Measurements from ENCODE around the gene USP6. TPM values are rescaled to one million over a fixed set of nuclear protein-coding genes. Genes with fewer than 3 reads are reported as not detected.
"Not testable (repeated sequence)": the region's sequence is repeated elsewhere in the genome, so short reads cannot be mapped to it uniquely, and the experiment has no call there.

Gene USP6
- total RNA-seq, 2 donors from 2014 or later, result 0.08 to 0.12 TPM

- intact Hi-C loops (cut with DNase I, micrococcal nuclease); DNase-seq; ATAC-seq: not testable (repeated sequence)
Measured at GRCh38 chr17:5175027-5175426, 59.2 kb downstream of the USP6 start.

- ATAC-seq (no peak), DNase-seq (no peak)
- intact Hi-C loops (cut with DNase I, micrococcal nuclease), result no loop called here
Measured at GRCh38 chr17:5179003-5179402, 63.2 kb downstream of the USP6 start.

GRCh38 chr17:5181509-5182305 lies 65.9 kb downstream of the USP6 start:
- DNase-seq, result no peak
- no peak for ATAC-seq
- intact Hi-C loops (cut with DNase I, micrococcal nuclease), result no loop called here

GRCh38 chr17:5182597-5183409 lies 67.0 kb downstream of the USP6 start:
- no peak for ATAC-seq
- DNase-seq, result no peak
- intact Hi-C loops (cut with DNase I, micrococcal nuclease), result no loop called here

- no peak for DNase-seq
- no peak for ATAC-seq
- intact Hi-C loops (cut with DNase I, micrococcal nuclease), result no loop called here
Measured at GRCh38 chr17:5183410-5183793, 67.6 kb downstream of the USP6 start.

- DNase-seq (no peak), ATAC-seq (no peak)
- intact Hi-C loops (cut with DNase I, micrococcal nuclease), result no loop called here
Measured at GRCh38 chr17:5184288-5184687, 68.5 kb downstream of the USP6 start.

GRCh38 chr17:5191541-5192417 lies 75.9 kb downstream of the USP6 start, which contains the start of gene ZNF594:
Gene ZNF594 (minus strand): TSS chr17:5191868. CDS start chr17:5184256, 7,612 bp downstream.
- DNase-seq (peak; percentile 96), ATAC-seq (peak; percentile 98)
- intact Hi-C loops (cut with DNase I, micrococcal nuclease), result no loop called here

GRCh38 chr17:5194346-5194745 lies 78.5 kb downstream of the USP6 start:
- ATAC-seq (no peak), DNase-seq (no peak)
- intact Hi-C loops (cut with DNase I, micrococcal nuclease), result no loop called here

- ATAC-seq, result no peak
- intact Hi-C loops (cut with DNase I, micrococcal nuclease), result no loop called here
Measured at GRCh38 chr17:5198472-5198871, 82.6 kb downstream of the USP6 start.

GRCh38 chr17:5200360-5200759 lies 84.5 kb downstream of the USP6 start:
- intact Hi-C loops (cut with DNase I, micrococcal nuclease), result no loop called here
- ATAC-seq (no peak), DNase-seq (no peak)

More at GRCh38 chr17:5198472-5198871, 82.6 kb downstream of the USP6 start:
- DNase-seq, result no peak

- no peak for ATAC-seq
- intact Hi-C loops (cut with DNase I, micrococcal nuclease), result no loop called here
- no peak for DNase-seq
Measured at GRCh38 chr17:5201011-5201410, 85.2 kb downstream of the USP6 start.

GRCh38 chr17:5203178-5203907 lies 87.5 kb downstream of the USP6 start:
- no peak for DNase-seq
- no peak for ATAC-seq
- intact Hi-C loops (cut with DNase I, micrococcal nuclease), result no loop called here

GRCh38 chr17:5203908-5204294 lies 88.1 kb downstream of the USP6 start:
- DNase-seq, result no peak
- ATAC-seq, result peak; percentile 97
- intact Hi-C loops (cut with DNase I, micrococcal nuclease), result no loop called here

GRCh38 chr17:5209396-5209795 lies 93.6 kb downstream of the USP6 start:
- ATAC-seq (no peak), DNase-seq (no peak)
- intact Hi-C loops (cut with DNase I, micrococcal nuclease), result no loop called here

- no peak for DNase-seq
- ATAC-seq, result no peak
- intact Hi-C loops (cut with DNase I, micrococcal nuclease), result no loop called here
Measured at GRCh38 chr17:5210091-5210490, 94.3 kb downstream of the USP6 start.

GRCh38 chr17:5210614-5211252 lies 94.9 kb downstream of the USP6 start:
- intact Hi-C loops (cut with DNase I, micrococcal nuclease), result no loop called here
- ATAC-seq, result no peak
- no peak for DNase-seq

- ATAC-seq (no peak), DNase-seq (no peak)
- intact Hi-C loops (cut with DNase I, micrococcal nuclease), result no loop called here
Measured at GRCh38 chr17:5211458-5211857, 95.6 kb downstream of the USP6 start.

- intact Hi-C loops (cut with DNase I, micrococcal nuclease); DNase-seq; ATAC-seq: not testable (repeated sequence)
Measured at GRCh38 chr17:5217562-5217961, 101.7 kb downstream of the USP6 start.
